HEK293 (cell line): ENCODE measurements around the gene DSN1.

Experiments
- CTCF ChIA-PET: fragments of 350-600 bp; formaldehyde crosslinking; extraction: SDS; loops from one replicate; lab custom pipeline; 2021; ENCODE audit warnings: antibody characterized with exemption; lab: Yijun Ruan, JAX
- POLR2A ChIA-PET: fragments of 300-600 bp; formaldehyde crosslinking; extraction: SDS; loops from one replicate; lab custom pipeline; 2020; ENCODE audit warnings: antibody characterized with exemption, inconsistent platforms; lab: Yijun Ruan, JAX
- H3K27ac ChIP-seq: fragments of 200-500 bp; sonication (Bioruptor generic); 2 replicates; pipeline ENCODE4 v1.5.1; 2014; ENCODE audit warnings: low read depth, low read length, control low read depth, inconsistent platforms; ENCODE audit errors: extremely low read depth
- H3K36me3 ChIP-seq, 2 experiments: fragments of 200-500 bp in 1 of 2; sonication (Bioruptor generic) in 1 of 2; 1 replicate in 1 of 2; 2 replicates in 1 of 2; pipeline ENCODE4 v1.5.1; 2014 to 2017; ENCODE audit warnings: inconsistent platforms in 2 of 2, low read length in 2 of 2; ENCODE audit not compliant: control insufficient read depth in 2 of 2, insufficient read depth in 1 of 2
- H3K4me1 ChIP-seq: fragments of 200-500 bp; sonication (Bioruptor generic); 2 replicates; pipeline ENCODE4 v1.5.1; 2014; ENCODE audit warnings: mild to moderate bottlenecking, low read length, inconsistent platforms; ENCODE audit not compliant: control insufficient read depth, insufficient read depth
- H3K4me3 ChIP-seq: 2 replicates; pipeline ENCODE4 v1.5.1; 2011; ENCODE audit warnings: low read depth, mild to moderate bottlenecking, control low read depth, low read length, moderate library complexity
- H3K9me3 ChIP-seq: fragments of 200-500 bp; sonication (Bioruptor generic); 2 replicates; pipeline ENCODE4 v1.5.1; 2014; ENCODE audit warnings: low read depth, low read length, inconsistent platforms; ENCODE audit not compliant: control insufficient read depth, insufficient read depth
- GLI4 ChIP-seq: fragments of 450-650 bp; formaldehyde crosslinking; IDR thresholded peaks from 2 replicates; pipeline ENCODE4 v1.5.1; 2016; ENCODE audit warnings: missing biosample characterization, missing genetic modification characterization
- GLIS1 ChIP-seq: fragments of 450-650 bp; formaldehyde crosslinking; IDR thresholded peaks from 2 replicates; pipeline ENCODE4 v1.5.1; 2016; ENCODE audit warnings: missing biosample characterization, missing genetic modification characterization
- MZF1 ChIP-seq: fragments of 450-650 bp; formaldehyde crosslinking; IDR thresholded peaks from 2 replicates; pipeline ENCODE4 v1.5.1; 2017; ENCODE audit warnings: missing biosample characterization, missing genetic modification characterization, borderline replicate concordance
- TRIM28 ChIP-seq: IDR thresholded peaks from 2 replicates; pipeline ENCODE4 v1.6.1; 2011; ENCODE audit warnings: low read length, control low read depth, borderline replicate concordance
- ZNF10 ChIP-seq: fragments of 450-650 bp; formaldehyde crosslinking; IDR thresholded peaks from 2 replicates; pipeline ENCODE4 v1.5.1; 2017; ENCODE audit warnings: missing biosample characterization, missing genetic modification characterization
- ZNF16 ChIP-seq: fragments of 450-650 bp; formaldehyde crosslinking; IDR thresholded peaks from 2 replicates; pipeline ENCODE4 v1.5.1; 2016; ENCODE audit warnings: low read depth, missing biosample characterization, missing genetic modification characterization
- ZNF341 ChIP-seq: fragments of 450-650 bp; formaldehyde crosslinking; IDR thresholded peaks from 2 replicates; pipeline ENCODE4; 2016; ENCODE audit warnings: low read depth, missing biosample characterization, missing genetic modification characterization
- ZNF350 ChIP-seq: fragments of 450-650 bp; formaldehyde crosslinking; IDR thresholded peaks from 2 replicates; pipeline ENCODE4 v1.5.0; 2017; ENCODE audit warnings: missing biosample characterization, mild to moderate bottlenecking, missing genetic modification characterization
- ZNF416 ChIP-seq: fragments of 450-650 bp; formaldehyde crosslinking; IDR thresholded peaks from 2 replicates; pipeline ENCODE4 v1.5.1; 2016; ENCODE audit warnings: missing biosample characterization, missing genetic modification characterization
- ZNF423 ChIP-seq: fragments of 450-650 bp; formaldehyde crosslinking; IDR thresholded peaks from 2 replicates; pipeline ENCODE4 v1.5.1; 2016; ENCODE audit warnings: missing biosample characterization, missing genetic modification characterization
- ZNF548 ChIP-seq: fragments of 450-650 bp; formaldehyde crosslinking; IDR thresholded peaks from 2 replicates; pipeline ENCODE4 v1.5.1; 2016; ENCODE audit warnings: missing biosample characterization, missing genetic modification characterization
- ZNF561 ChIP-seq: fragments of 450-650 bp; IDR thresholded peaks from 2 replicates; pipeline ENCODE4 v1.5.1; 2018; ENCODE audit warnings: missing biosample characterization, missing genetic modification characterization, borderline replicate concordance
- ZNF654 ChIP-seq: fragments of 450-650 bp; formaldehyde crosslinking; IDR thresholded peaks from 2 replicates; pipeline ENCODE4 v1.5.1; 2016; ENCODE audit warnings: low read depth, missing biosample characterization, missing genetic modification characterization
- ZNF677 ChIP-seq: fragments of 450-650 bp; IDR thresholded peaks from 2 replicates; pipeline ENCODE4 v1.5.0; 2018; ENCODE audit warnings: missing biosample characterization, mild to moderate bottlenecking, missing genetic modification characterization, moderate library complexity
- ZNF777 ChIP-seq: fragments of 450-650 bp; formaldehyde crosslinking; IDR thresholded peaks from 2 replicates; pipeline ENCODE4 v1.5.1; 2017; ENCODE audit warnings: missing biosample characterization, missing genetic modification characterization, borderline replicate concordance
- ZNF837 ChIP-seq: fragments of 450-650 bp; formaldehyde crosslinking; IDR thresholded peaks from 2 replicates; pipeline ENCODE4 v1.5.1; 2016; ENCODE audit warnings: missing biosample characterization, missing genetic modification characterization
- TF ChIP-seq, protein P1 (sequence below): fragments of 450-650 bp; formaldehyde crosslinking; IDR thresholded peaks from 2 replicates; pipeline ENCODE4 v1.5.1; 2017; ENCODE audit warnings: missing biosample characterization, missing genetic modification characterization
- TF ChIP-seq, protein P2 (sequence below): fragments of 450-650 bp; formaldehyde crosslinking; IDR thresholded peaks from 2 replicates; pipeline ENCODE4; 2016; ENCODE audit warnings: missing biosample characterization, missing genetic modification characterization
- TF ChIP-seq, protein P3 (sequence below): fragments of 450-650 bp; formaldehyde crosslinking; IDR thresholded peaks from 2 replicates; pipeline ENCODE4 v1.5.1; 2017; ENCODE audit warnings: missing biosample characterization, missing genetic modification characterization
- TF ChIP-seq, protein P4 (sequence below): fragments of 450-650 bp; formaldehyde crosslinking; IDR thresholded peaks from 2 replicates; pipeline ENCODE4 v1.5.1; 2016; ENCODE audit warnings: missing biosample characterization, missing genetic modification characterization
- TF ChIP-seq, protein P5 (sequence below): fragments of 450-650 bp; formaldehyde crosslinking; IDR thresholded peaks from 2 replicates; pipeline ENCODE4 v1.5.1; 2016; ENCODE audit warnings: missing biosample characterization, missing genetic modification characterization

The DSN1 gene

DNA sequence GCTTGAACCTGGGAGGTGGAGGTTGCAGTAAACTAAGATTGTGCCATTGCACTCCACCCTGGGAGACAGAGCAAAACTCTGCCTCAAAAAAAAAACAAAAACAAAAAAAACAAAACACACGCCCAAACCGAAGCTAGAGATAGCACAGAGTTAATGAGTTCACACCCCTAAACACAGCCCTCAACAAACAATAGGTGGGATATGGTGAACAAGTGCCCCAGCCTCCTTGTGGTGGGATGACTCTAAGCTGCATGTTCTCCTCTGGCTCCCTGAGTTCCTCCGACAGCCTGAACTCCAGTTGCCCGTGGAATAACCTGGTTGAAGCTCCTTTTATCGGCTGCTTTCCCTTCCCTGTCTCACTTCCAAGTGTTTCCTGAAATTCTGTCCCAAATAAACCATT is 22.1 kb upstream of the DSN1 start (continued):
- no peak for TF ChIP-seq ZNF548
- no peak for TF ChIP-seq TRIM28
- TF ChIP-seq ZNF561 (tag by site-specific recombination), result no peak
- TF ChIP-seq MZF1 (tag by site-specific recombination), result no peak
- no peak for TF ChIP-seq ZNF837
- TF ChIP-seq ZNF423 (tag by site-specific recombination), result no peak
- TF ChIP-seq, all 188 proteins: peak for 0

DNA sequence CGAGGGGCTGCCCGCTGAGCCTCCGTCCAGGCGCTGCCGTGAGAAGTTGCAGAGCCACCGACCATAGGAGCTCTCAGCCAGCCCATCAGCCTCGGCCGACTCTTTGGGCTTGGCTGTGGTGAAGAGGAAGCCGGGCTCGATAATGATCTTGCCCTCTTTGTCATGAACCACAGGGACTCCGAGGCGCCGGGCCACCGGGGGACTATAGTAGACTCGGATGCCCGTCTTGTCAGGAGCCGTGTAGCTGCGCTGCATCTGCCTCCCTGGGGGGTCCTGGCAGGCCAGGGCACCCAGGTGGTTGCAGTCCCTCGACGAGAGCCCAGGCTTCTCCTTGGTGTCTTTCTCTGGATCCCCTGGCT is 20.5 kb upstream of the DSN1 start:
- TF ChIP-seq ZNF423 (tag by site-specific recombination) (no peak), ZNF341 (tag by site-specific recombination) (no peak)
- TF ChIP-seq, protein P1, sequence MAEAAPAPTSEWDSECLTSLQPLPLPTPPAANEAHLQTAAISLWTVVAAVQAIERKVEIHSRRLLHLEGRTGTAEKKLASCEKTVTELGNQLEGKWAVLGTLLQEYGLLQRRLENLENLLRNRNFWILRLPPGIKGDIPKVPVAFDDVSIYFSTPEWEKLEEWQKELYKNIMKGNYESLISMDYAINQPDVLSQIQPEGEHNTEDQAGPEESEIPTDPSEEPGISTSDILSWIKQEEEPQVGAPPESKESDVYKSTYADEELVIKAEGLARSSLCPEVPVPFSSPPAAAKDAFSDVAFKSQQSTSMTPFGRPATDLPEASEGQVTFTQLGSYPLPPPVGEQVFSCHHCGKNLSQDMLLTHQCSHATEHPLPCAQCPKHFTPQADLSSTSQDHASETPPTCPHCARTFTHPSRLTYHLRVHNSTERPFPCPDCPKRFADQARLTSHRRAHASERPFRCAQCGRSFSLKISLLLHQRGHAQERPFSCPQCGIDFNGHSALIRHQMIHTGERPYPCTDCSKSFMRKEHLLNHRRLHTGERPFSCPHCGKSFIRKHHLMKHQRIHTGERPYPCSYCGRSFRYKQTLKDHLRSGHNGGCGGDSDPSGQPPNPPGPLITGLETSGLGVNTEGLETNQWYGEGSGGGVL (tag by site-specific recombination), result no peak
- TF ChIP-seq, protein P2, sequence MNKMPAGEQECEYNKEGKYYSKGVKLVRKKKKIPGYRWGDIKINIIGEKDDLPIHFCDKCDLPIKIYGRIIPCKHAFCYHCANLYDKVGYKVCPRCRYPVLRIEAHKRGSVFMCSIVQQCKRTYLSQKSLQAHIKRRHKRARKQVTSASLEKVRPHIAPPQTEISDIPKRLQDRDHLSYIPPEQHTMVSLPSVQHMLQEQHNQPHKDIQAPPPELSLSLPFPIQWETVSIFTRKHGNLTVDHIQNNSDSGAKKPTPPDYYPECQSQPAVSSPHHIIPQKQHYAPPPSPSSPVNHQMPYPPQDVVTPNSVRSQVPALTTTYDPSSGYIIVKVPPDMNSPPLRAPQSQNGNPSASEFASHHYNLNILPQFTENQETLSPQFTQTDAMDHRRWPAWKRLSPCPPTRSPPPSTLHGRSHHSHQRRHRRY (tag by site-specific recombination), result no peak
- Histone ChIP-seq H3K9me3 (no peaks in the 10 kb centered on the region), H3K27ac (no peak overlapping the region), H3K4me1 (no peaks in the 10 kb centered on the region), H3K4me3 (no peak overlapping the region), H3K36me3 (peaks cover 3 to 67% of the 10 kb centered on the region in 2 experiments; a peak in 2 of 3 replicates)
- ChIA-PET CTCF (interaction anchor here (0.6 to 2.3 kb wide), 2 partner anchors 70 to 202 kb away, joined by 4 to 12 read pairs; a partner anchor contains a TSS), POLR2A (interaction anchor here (0.6 kb wide), 1 partner anchor 36 kb away, joined by 8 read pairs; no protein-coding TSS in a partner anchor)

DNA sequence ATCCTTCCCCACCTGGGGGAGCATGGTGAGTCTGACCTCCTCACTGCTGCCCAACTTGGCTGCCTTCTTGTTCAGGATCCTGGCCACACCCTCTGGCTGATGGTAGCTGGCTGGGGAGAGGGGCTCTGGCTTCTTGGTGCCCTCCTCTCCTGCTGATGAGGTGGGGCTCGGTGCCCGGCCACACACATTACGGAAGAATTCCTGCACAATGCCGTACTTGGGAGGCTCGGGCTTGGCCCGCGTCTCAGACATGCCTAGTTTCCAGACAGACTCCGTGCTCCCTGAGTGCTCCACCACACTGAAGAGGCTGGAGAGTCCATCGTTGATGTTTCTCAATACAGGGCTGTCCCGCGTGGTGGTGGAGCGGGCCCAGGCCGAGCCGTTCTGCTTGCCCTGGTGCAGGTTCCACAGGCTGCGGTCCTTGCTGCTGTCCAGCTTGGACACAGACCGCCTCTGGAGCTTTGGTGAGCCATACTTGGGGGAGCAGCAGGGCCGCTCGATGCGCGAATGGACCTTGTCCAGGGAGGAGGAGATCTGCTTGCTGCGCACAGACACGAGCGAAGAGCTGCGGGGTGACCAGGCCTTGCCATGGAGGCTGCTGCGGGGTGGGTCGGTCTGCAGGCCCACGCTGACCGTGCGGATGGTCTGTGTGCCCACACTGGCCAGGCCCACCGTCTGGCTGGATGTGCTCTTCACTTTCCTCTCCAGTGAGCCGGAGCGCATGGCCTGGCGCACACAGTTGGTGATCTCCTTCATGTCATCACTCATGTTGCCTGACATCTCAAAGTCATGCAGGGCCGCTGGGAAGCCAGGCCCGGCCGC is 19.9 kb upstream of the DSN1 start:
- ChIA-PET POLR2A (interaction anchor here (2.4 kb wide), 1 partner anchor 20 kb away, joined by 12 read pairs; the partner anchor contains the start of gene DSN1), CTCF (interaction anchor here (0.6 to 2.3 kb wide), 4 partner anchors 15 to 637 kb away, joined by 3 to 12 read pairs (median 4); a partner anchor contains a TSS)
- peaks cover 0 to 65% of the 10 kb centered on the region in 2 experiments; a peak in 2 of 3 replicates for H3K36me3 ChIP-seq
- H3K9me3 ChIP-seq, result no peaks in the 10 kb centered on the region
- no peak overlapping the region for H3K4me3 ChIP-seq
- no peak overlapping the region for H3K27ac ChIP-seq
- H3K4me1 ChIP-seq, result no peaks in the 10 kb centered on the region
- TF ChIP-seq ZNF10 (tag by site-specific recombination) (no peak), ZNF16 (tag by site-specific recombination) (no peak), ZNF350 (tag by site-specific recombination) (no peak)
- TF ChIP-seq, protein P3, sequence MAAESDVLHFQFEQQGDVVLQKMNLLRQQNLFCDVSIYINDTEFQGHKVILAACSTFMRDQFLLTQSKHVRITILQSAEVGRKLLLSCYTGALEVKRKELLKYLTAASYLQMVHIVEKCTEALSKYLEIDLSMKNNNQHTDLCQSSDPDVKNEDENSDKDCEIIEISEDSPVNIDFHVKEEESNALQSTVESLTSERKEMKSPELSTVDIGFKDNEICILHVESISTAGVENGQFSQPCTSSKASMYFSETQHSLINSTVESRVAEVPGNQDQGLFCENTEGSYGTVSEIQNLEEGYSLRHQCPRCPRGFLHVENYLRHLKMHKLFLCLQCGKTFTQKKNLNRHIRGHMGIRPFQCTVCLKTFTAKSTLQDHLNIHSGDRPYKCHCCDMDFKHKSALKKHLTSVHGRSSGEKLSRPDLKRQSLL (tag by site-specific recombination), result no peak

DNA sequence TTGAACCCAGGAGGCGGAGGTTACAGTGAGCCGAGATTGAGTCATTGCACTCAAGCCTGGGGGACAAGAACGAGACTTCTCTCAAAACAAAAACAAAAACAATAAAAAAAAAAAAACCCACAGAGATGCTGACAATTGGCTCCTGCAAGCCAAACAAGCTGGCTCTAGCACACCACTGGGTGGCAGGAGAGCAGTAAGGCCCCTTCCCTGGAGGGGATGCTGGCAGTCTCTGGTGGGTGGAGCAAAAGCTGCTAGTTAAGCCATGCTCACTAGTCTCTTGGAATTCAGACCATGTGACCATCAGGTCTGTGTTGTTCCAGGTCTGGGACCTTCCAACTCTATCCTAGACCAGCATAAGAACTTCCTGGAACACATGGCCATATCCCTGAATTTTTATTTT is 18.9 kb upstream of the DSN1 start:
- Histone ChIP-seq H3K4me1 (no peaks in the 10 kb centered on the region), H3K4me3 (no peak overlapping the region), H3K27ac (no peak overlapping the region), H3K36me3 (peaks cover 0 to 54% of the 10 kb centered on the region in 2 experiments; a peak in 2 of 3 replicates), H3K9me3 (no peaks in the 10 kb centered on the region)
- POLR2A ChIA-PET, result interaction anchor here (2.4 kb wide), 1 partner anchor 19 kb away, joined by 12 read pairs; the partner anchor contains the start of gene DSN1
- CTCF ChIA-PET, result interaction anchor here (0.6 to 3.4 kb wide), 15 partner anchors 8 to 107 kb away, joined by 3 to 19 read pairs (median 4); partner anchors contain the start of gene DSN1
- TF ChIP-seq, protein P4, sequence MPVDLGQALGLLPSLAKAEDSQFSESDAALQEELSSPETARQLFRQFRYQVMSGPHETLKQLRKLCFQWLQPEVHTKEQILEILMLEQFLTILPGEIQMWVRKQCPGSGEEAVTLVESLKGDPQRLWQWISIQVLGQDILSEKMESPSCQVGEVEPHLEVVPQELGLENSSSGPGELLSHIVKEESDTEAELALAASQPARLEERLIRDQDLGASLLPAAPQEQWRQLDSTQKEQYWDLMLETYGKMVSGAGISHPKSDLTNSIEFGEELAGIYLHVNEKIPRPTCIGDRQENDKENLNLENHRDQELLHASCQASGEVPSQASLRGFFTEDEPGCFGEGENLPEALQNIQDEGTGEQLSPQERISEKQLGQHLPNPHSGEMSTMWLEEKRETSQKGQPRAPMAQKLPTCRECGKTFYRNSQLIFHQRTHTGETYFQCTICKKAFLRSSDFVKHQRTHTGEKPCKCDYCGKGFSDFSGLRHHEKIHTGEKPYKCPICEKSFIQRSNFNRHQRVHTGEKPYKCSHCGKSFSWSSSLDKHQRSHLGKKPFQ (tag by site-specific recombination), result no peak
- TF ChIP-seq ZNF416 (no peak), ZNF677 (tag by site-specific recombination) (no peak), GLIS1 (tag by site-specific recombination) (peak; percentile 47; the same call in 1 of the 2 replicates), GLI4 (no peak), ZNF777 (no peak), ZNF654 (tag by site-specific recombination) (peak; percentile 37)
- TF ChIP-seq, protein P5, sequence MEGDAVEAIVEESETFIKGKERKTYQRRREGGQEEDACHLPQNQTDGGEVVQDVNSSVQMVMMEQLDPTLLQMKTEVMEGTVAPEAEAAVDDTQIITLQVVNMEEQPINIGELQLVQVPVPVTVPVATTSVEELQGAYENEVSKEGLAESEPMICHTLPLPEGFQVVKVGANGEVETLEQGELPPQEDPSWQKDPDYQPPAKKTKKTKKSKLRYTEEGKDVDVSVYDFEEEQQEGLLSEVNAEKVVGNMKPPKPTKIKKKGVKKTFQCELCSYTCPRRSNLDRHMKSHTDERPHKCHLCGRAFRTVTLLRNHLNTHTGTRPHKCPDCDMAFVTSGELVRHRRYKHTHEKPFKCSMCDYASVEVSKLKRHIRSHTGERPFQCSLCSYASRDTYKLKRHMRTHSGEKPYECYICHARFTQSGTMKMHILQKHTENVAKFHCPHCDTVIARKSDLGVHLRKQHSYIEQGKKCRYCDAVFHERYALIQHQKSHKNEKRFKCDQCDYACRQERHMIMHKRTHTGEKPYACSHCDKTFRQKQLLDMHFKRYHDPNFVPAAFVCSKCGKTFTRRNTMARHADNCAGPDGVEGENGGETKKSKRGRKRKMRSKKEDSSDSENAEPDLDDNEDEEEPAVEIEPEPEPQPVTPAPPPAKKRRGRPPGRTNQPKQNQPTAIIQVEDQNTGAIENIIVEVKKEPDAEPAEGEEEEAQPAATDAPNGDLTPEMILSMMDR, result peak; percentile 49
